NCI-H2227 (cell line): ENCODE results near the gene NALCN.

Source experiments
- DNase-seq: peaks from one replicate; lab custom pipeline; 2025; ENCODE audit not compliant: unreplicated experiment; lab: John Stamatoyannopoulos, UW

Gene NALCN

GRCh38 chr13:101291646-101292515 is 124.4 kb downstream of the NALCN start:
- no peak for DNase-seq

DNA sequence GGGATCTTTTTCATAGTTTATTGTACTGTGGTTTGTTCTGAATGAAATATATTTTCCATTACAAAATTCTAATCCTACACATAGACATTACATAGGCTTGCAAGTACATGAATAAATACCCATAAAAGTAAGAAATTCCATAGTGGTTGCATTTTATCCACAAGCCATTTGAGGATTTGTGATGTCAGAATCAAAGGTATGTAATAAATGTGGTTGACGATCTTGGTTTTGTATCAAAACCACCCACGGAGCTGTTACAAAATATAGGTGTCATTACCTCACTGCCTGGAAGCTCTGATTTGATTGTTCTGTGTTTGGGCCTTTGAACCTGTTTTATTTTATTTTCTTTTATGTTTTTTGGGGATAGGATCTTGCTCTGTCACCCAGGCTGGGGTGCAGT is 125.1 kb downstream of the NALCN start:
- no peak for DNase-seq

DNA sequence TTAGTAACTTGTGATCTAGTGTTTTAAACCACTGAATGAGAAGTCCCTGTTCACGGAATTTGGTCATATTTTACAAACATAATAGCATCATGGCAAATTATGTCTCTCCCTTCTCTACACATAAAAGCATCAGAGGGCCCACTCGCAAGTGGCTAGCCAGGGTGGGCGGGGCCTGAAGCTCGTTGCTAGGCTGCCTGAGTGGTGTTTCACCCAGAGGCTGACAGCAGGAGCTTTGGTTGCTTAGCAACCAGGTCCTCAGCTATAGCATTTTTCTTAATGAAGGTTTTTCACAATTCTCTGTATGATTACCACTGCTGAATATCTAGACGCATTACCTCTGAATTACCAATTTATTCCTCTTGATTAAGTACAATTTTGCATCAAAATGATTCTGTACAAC is 126.5 kb downstream of the NALCN start:
- DNase-seq, result peak; percentile 92

- DNase-seq, result no peak
These were observed 132.5 kb downstream of the NALCN start for GRCh38 chr13:101283782-101284181.

DNA sequence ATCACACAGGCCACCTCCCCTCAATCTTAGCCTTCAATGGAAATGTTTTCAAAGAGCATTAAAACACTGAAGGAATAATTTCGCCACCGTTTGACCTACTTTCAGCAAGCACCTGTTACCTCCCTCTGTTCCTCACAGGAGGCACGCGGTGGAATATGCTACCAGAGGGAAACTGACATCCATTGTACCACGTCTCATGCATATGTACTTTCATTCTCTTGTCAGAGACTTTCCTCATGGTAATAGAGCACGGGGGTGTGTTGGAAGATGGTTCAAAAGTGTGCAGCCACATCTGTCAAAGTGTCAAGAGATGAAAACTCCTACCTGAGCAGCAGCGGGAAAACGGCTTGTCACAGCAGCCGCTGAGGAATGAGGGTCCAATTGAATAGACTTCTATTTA is 143.4 kb downstream of the NALCN start:
- DNase-seq, result no peak

DNA sequence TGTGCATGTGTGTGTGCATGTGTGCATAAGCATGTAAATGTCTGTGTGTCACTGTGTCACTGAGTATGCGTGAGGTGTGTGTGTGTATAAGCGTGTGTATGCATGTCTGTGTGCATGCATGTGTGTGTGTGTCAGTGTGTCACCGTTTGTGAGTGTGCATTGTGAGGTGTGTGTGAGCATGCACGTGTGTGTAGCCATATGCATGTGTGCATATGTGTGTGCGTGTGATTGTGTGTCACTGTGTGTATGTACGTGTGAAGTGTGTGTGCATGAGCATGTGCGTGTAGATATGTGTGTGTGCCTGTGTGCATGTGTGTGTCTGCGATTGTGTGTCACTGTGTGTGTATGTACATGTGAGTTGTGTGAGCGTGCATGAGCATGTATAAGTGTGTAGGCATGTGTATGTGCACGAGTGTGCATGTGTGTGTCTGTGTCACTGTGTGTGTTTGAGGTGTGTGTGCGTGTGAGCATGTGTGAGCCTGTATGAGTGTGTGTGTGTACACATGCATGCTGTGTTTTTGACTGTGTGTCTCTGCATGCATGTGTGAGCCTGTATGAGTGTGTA is 144.5 kb downstream of the NALCN start:
- DNase-seq, result no peak

GRCh38 chr13:101267656-101268055 is 148.7 kb downstream of the NALCN start:
- no peak for DNase-seq

GRCh38 chr13:101265934-101266333 is 150.4 kb downstream of the NALCN start:
- DNase-seq, result no peak

GRCh38 chr13:101264931-101265330 is 151.4 kb downstream of the NALCN start:
- DNase-seq, result no peak

DNA sequence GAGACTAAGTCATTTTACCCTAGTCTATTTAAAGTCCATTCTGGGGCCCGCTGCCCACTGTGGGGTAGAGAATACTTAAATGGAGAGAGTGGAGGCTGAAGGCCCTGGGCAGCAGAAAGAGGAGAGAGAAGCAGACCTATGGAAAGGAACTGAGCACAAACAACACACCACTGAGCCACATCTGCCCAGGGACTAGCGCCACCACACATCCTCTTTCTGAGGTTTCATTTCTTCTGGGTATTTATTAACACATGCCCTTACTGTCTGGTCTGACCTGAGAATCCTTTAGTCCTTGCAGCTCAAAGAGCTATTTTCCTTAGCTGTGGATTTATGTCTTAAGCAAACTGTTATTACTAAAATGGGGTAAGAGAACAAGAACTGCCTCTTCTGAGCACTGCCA is 154.0 kb downstream of the NALCN start:
- DNase-seq, result no peak

- no peak for DNase-seq
These were observed 157.8 kb downstream of the NALCN start for GRCh38 chr13:101258509-101258908.

GRCh38 chr13:101258071-101258470 is 158.2 kb downstream of the NALCN start:
- peak; percentile 37 for DNase-seq

DNA sequence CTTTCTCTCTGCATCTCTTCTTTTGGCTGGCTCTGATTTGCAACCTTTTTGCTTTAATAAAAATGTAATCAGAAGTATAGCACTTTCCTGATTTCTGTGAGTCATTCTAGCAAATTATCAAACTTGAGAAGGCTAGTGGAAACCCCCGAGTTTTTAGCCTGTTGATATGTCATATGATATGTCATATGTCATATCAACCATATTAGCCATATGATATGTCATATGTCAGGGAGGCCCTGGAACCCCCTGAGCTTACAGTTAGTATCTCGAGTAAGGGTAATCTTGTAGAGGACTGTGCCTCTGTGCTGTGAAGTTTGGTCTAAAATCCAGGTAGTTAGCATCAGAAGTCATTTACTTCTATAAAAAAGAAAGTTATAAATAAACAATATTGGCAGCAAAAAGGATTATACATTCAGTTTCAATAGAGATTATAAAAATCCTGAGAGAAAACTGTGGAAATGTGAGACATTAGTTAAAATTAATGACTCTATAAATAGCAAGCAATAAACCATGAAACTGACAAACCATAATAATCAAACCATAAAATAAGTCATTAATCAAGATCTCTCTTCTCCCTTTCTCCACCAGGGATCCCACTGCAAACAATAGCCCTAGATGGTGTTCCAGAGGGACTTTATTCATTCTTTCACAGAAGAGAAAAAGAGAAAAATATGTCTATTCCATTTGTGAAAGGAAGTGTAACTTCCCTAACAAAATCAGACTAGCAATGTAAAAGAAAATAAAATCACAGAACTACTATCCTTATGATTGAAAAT is 167.4 kb downstream of the NALCN start:
- no peak for DNase-seq

- DNase-seq, result no peak
These were observed 173.6 kb downstream of the NALCN start for GRCh38 chr13:101242720-101243119.

DNA sequence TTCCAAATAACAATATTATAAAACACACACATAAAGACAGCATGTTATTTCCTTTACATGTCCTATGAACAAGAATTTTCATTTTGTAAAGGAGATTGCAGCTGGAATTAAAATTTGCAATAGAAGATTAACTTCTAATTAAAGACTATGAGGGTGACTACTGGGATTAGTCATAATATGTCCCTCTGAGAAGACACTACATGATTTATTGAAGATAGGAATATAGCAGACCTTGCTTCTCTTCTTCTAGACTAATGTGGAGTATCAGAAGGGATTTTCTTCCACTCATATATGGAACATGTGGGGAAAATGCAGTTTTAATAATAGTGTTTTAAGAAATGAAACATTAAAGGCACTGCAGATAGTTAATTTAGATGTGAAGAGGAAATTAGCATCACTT is 177.8 kb downstream of the NALCN start:
- no peak for DNase-seq

GRCh38 chr13:101231751-101232428 is 184.4 kb downstream of the NALCN start:
- no peak for DNase-seq

DNA sequence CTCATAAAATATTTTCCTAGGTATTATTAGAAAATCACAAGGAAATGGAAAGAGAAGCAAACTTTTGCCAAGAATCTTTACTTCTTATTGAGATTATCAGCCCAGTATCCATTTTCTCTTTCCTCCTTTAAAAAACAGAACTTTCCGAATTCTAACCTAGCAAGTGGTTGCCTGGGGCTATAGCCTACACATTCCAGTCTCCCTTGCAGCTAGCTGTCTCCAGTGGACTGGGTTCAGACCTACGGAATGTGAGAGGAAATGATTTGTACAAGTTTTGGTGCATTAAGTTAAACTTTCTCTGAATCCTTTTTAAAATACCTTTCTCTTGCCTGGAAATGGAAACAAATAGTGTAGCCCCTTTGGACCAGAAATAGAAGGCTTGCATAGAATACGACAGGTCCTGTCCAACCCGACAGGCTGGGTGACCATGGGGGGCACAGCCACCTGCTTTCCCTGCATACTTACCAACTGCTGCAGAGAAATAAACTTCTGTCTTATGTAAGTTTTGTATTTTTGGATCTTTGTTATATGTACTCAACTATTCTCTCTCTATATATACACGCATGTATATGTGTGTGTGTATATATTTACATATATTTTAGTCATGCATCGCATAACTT is 185.9 kb downstream of the NALCN start:
- DNase-seq, result no peak

DNA sequence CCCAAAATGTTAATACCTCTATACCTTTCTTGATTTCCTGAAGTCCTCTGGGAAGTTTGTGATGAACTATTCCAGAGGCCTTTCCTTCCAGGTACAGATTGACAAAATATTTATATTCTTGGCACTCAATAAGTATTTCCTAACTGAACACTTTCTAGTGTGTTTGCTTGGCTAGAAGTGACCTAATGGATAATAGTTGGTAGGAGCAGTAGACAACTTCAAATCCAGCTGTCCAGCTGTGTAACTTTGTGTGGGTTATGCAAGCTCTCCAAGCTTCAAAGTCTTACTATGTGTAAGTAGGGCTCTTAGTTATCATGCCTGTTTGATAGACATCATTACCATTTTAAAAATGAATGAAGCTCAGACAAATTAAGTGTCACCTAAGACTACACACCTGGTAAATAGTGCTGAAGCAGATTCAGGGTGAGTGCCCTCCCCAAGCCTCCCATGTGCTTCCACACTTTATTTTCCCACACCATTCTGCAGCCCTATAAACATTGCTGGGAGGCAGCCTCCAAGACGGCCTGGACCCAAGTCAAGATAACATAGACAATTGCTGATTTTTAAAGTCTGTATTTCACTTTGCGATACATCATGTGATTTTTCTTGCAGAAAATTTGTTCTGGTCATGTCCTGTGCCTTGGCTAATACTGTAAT is 196.6 kb downstream of the NALCN start:
- DNase-seq, result no peak

DNA sequence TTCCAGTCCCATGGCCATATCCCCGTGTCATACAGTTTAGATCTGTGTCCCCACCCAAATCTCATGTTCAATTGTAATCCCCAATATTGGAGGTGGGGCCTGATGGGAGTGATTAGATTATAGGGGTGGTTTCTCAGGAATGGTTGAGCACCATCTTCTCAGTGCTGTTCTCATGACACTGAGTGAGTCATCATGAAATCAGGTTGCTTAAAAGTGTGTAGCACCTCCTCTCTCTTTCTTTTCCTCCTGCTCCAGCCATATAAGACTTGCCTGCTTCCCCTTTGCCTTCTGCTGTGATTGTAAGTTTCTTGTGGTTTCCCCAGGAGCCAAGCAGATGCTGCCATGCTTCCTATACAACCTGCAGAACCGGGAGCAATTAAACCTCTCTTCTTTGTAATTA is 197.8 kb downstream of the NALCN start:
- DNase-seq, result no peak

- no peak for DNase-seq
These were observed 199.2 kb downstream of the NALCN start for GRCh38 chr13:101217086-101217485.
